A673 (cell line): Measurements from ENCODE around the gene ANKRD28.

Experiments used
- EZH2 ChIP-seq: fragments of 200-600 bp; sonication (generic); IDR thresholded peaks from 2 replicates; pipeline ENCODE4 v1.6.1; 2017; ENCODE audit warnings: borderline replicate concordance, low read depth, mild to moderate bottlenecking, mixed read lengths, antibody characterized with exemption, low read length; ENCODE audit not compliant: poor library complexity, severe bottlenecking
- TF ChIP-seq, protein P1 (sequence below): fragments of 300-800, 200-600 bp; sonication (generic); conservative IDR thresholded peaks from 2 replicates; pipeline ENCODE4 v1.5.1; 2017; ENCODE audit warnings: low read depth, mild to moderate bottlenecking, antibody characterized with exemption, low read length, moderate library complexity, mixed read lengths

DNA sequence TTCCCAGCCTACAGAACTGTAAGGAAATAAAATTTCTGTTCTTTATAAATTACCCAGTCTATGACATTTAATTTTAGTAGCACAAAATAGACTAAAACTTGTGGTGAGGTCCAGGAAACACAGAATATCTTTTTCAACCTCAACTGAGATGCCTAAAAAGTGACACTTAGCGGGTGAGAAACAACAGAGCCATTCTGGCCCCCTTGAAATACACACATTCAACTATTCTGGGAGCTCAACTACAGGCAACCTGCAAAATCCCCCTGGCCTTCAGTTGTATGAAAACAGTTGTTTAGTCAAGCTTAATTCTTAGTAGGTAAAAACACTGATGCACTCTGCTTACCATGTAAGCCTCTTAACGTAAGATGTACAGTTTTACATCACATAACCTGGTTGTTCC lies 66.8 kb downstream of the ANKRD28 start:
- TF ChIP-seq, protein P1, sequence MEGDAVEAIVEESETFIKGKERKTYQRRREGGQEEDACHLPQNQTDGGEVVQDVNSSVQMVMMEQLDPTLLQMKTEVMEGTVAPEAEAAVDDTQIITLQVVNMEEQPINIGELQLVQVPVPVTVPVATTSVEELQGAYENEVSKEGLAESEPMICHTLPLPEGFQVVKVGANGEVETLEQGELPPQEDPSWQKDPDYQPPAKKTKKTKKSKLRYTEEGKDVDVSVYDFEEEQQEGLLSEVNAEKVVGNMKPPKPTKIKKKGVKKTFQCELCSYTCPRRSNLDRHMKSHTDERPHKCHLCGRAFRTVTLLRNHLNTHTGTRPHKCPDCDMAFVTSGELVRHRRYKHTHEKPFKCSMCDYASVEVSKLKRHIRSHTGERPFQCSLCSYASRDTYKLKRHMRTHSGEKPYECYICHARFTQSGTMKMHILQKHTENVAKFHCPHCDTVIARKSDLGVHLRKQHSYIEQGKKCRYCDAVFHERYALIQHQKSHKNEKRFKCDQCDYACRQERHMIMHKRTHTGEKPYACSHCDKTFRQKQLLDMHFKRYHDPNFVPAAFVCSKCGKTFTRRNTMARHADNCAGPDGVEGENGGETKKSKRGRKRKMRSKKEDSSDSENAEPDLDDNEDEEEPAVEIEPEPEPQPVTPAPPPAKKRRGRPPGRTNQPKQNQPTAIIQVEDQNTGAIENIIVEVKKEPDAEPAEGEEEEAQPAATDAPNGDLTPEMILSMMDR: no peak
- TF ChIP-seq EZH2: no peak
